HUDEP-2 (cell line): ENCODE results near the gene CCDC124.

Experiments used
- DNase-seq, 76 experiments: peaks; one replicate each; lab custom pipeline; 2025; ENCODE audit not compliant: unreplicated experiment in 76 of 76; lab: John Stamatoyannopoulos, UW

CCDC124 gene

GRCh38 chr19:17933414-17934129 is 757 bp downstream of the CCDC124 start:
- DNase-seq: peak in 2 of 76 experiments; percentile 49 to 60

DNA sequence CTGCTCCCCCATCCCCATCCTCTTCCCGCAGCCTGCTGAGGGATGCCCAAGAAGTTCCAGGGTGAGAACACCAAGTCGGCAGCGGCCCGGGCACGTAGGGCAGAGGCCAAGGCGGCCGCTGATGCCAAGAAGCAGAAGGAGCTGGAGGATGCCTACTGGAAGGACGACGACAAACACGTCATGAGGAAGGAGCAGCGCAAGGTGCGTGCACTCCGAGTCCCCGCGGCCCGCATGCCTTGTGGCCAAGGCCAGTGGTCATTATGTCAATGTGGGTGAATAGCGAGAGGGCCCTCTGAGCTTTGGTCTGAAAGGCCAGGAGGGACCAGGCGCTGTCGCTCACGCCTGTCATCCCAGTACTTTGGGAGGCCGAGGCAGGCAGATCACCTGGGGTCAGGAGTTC is 3.6 kb downstream of the CCDC124 start:
- no peak for DNase-seq

- DNase-seq: no peak
Observed at GRCh38 chr19:17937371-17937900, 4.6 kb downstream of the CCDC124 start.

GRCh38 chr19:17938092-17938845 is 5.5 kb downstream of the CCDC124 start:
- peak in 72 of 76 experiments; percentile 23 to 89 (median 74) for DNase-seq

DNA sequence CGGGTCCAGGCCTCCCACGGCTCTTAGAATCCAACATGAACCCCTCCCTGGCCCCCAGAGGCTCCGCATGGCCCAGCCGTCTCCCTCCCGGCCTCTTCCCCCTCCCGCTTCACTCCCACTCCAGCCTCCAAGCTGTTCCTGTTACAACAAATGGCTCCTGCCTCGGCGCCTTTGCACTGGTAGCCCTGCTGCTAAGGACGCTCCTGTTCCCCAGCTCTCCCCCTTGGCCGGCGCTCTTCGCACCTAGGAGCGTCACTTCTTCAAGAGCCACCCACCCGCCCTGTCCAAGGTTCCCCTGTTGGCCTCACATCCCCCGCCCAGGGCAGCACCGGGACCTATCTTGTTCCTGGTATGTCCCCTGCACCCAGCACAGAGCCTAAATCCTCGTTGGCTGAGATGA is 9.4 kb downstream of the CCDC124 start:
- DNase-seq: no peak

DNA sequence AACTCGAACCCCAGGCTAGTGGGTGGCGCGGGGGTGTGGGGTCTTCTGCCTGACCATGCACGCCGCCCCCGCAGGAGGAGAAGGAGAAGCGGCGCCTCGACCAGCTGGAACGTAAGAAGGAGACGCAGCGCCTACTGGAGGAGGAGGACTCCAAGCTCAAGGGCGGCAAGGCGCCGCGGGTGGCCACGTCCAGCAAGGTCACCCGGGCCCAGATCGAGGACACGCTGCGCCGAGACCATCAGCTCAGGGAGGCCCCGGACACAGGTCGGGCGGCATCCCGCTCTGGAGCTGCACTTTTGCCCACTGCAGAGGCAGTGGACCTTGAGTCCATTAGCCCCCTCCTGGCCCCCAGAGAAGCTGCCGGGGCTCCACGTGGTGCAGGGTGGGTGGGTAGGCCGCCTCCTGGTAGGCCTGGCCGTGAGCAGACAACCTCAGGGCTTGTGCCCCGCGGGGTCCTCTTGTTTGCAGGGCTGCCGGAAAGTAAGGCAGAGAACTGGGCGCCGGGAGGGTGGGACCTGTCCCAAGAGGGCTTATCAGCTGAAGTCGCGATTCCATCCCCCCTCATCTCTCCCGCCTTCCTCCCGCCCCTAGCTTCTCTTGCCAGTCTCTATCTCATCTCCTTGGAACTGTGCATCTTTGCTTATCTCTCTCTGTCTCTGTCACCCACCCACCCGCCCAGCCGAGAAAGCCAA is 9.9 kb downstream of the CCDC124 start:
- peak in 75 of 76 experiments; percentile 68 to 99 (median 94) for DNase-seq

DNA sequence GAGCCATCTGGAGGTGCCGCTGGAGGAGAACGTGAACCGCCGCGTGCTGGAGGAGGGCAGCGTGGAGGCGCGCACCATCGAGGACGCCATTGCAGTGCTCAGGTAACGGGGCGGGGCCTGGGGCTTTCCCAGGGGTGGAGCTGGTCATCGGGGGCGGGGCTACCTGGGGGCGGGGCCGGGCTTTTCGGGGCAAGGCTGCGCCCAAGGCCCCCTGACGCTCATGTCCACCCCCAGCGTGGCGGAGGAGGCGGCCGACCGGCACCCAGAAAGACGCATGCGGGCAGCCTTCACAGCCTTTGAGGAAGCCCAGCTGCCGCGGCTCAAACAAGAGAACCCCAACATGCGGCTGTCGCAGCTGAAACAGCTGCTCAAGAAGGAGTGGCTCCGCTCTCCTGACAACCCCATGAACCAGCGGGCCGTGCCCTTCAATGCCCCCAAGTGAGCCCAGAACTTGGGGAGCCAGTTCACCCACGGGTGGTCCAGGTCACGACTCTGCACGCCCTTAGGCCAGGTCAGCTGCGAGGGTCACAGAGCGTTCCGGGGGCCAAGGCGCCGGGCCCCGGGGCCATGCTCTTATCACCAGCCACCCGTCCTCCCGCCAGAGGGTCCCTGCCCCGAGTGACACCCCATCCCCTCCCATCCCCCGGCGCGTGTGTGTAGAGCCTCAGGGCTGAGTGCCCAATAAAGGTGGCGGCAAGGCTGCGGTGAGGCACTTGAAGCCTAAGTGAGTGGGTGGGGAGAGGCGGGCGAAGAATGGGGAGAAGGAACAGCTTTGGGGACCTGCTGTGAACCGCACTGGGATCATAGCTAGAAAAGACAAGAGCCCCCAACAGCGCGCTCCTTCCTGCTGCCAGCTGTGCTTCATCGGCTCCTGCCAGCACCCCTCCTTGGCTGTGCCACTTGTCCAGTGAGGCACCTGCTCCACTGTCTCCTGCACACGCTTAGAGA is 10.7 kb downstream of the CCDC124 start:
- DNase-seq: peak in 9 of 76 experiments; percentile 18 to 99 (median 36)

DNA sequence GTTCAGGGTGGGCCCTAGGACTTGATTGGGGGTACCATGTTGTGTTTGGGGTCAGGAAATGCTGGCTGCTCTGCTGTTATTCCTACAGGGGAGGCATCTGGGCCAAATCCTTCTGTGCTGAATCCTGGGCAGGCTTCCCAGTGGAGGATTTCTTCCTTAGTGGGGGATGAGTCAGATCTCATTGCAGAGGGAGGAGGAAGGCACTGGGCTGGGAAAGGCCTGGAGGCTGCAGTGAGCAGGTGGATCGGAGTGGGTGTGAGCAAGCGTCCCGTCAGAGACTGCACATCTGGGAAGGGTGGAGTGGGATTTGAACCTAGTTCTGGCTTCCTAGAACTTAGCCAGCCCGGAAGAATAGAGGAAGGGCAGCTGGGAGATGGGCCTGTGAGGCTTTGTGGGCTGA is 11.5 kb downstream of the CCDC124 start:
- no peak for DNase-seq

DNA sequence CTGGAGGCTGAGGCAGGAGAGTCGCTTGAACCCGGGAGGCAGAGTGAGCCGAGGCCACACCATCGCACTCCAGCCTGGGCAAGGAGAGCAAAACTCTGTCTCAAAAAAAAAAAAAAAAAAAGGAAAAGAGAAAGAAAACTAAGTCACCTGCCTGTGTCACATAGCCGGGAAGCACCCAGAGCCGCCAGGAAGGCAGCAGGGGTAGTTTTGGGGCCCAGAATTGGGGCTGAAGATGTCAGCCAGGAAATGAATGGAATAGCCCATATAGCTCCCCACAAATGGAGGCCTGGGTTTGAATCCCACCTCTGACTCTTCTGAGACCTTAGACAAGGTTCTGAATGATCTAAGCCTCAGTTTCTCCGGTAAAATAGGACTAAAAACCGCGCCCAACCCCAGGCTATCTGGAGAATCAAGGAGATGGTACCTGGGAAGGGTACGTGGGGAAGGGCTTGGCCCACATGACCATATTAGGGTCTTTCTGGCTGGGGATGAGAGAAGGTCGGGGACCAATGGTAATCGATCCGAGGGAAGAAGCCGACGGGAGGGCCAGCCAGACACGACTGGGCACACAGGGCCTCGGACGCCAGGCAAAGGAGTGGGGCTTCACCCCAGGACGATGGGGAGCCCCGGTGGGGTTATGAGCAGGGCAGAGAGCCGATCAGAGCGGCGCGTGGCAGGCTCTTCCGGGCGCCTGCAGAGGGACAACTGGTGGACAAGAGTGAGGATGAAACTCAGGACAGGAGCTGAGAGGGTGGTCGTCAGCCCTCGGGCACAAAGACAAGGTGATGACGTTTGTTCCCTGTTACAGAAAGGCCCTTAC is 14.4 kb downstream of the CCDC124 start:
- peak in 8 of 76 experiments; percentile 53 to 94 (median 60) for DNase-seq

DNA sequence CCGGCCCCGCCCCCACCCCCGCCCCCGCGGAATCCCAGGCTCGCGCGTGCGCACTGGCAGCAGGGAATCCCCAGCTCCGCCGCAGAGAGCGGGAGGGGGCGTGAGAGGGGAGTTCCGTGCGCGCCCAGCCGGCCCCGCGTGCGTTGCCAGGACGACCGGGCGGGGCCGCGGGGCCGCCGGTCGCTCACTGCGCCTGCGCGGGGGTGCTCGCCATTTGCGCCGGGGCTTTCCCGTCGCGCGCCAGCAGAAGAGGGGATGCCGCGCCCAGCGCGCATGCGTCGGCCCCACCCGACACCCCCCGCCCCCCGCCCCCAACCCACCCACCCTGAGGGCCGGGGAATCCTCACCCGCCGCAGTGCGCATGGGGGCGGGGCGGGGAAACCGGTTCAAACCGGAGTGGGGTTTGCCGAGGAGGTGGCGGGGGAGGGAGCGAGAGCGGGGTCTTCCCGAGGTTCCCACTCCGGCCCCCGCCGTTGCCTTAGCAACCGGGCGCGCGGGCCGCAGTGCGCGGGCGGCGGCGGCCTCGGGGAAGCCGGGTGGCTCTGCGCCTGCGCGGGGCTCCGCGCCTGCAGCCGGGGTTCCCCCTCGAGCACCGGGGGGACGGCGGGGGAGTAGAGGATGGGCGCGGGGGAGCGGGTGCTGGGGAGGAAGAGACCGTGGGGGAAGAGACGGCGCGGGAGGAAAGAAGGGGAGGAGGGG is 15.1 kb downstream of the CCDC124 start:
- DNase-seq: peak in 74 of 76 experiments; percentile 51 to 97 (median 94)

DNA sequence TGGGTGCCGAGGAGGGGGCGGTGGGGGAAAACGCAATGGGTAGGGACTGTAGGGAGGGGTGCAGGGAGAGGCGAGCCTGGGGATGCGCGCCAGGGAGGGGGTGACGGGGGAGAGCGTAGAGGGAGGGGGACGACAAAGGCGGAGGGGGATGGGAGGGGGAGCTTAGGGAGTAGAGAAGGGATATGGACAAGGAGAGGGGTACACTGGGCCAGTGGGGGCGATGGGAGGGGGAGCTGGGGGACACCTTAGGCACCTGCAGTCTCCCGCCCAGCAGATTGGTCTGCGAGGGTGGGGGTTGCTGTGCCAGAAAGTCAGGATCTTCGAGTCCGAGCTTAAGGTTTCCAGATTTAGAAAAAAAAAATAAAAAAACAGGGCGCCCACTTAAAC is 15.7 kb downstream of the CCDC124 start:
- DNase-seq: peak in 4 of 76 experiments; percentile 28 to 51 (median 44)

DNA sequence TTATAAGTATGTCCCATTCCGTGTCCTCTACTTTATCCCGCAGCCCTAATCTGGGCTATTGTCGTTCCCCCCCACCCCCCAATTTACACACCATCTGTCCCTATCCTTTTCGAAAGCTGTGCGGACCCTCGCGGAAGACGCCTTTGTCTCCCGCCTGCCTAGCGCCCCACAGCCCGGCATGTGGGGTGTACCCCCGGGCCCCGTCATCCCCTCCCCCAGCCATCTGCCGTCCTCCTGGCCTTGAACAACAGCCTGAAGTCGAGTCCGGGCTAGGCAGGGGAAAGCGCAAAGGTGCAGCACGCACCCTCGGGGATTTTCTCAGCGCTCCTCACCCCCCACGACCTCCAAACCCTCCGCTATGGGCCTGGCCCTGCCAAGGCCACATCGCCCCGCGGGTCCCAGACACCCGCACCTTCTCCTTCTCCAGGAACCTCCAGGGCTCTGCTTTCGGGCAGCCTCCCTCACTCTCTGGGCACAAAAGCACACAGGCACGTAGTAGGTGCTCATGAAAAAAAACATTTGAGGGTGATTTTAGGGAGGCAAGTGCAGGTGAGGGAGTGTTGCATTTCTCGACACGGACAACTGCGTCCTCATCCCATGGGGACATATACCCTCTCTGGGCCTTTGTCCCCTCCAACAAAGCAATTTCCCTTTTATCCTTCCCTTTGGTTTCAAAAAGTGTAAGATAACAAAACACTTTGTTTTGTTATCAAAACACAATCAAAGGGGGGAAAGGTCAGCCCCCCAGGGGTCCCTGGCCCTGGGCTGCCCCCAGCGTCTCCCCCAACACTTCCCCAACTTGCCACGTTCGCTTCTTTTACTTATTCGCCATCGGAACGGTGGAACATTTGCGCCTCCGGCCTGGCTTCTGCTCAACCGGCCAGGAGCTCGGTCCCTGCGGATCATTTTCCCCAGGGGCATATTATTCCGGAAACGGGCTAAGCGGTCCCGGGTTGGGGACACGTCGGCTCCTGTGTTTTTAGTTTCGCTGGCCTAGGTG is 16.4 kb downstream of the CCDC124 start:
- no peak for DNase-seq

- DNase-seq: no peak
Observed at GRCh38 chr19:17949956-17950309, 17.1 kb downstream of the CCDC124 start.

- DNase-seq: peak in 21 of 76 experiments; percentile 9 to 56 (median 28)
Observed at GRCh38 chr19:17950310-17951156, 17.7 kb downstream of the CCDC124 start.

- peak in 14 of 76 experiments; percentile 15 to 42 (median 28) for DNase-seq
Observed at GRCh38 chr19:17951157-17951989, 18.6 kb downstream of the CCDC124 start.
